PC-9 (cell line): ENCODE results near the gene DPF1.

Source experiments
- EZH2 ChIP-seq: fragments of 200-600 bp; sonication (generic); IDR thresholded peaks from 2 replicates; pipeline ENCODE4 v1.8.0; 2017; ENCODE audit warnings: antibody characterized with exemption, low read depth
- TF ChIP-seq, protein P1 (sequence below): fragments of 200-600 bp; sonication (generic); conservative IDR thresholded peaks from 2 replicates; pipeline ENCODE4 v1.6.1; 2017; ENCODE audit warnings: mixed run types, antibody characterized with exemption, mild to moderate bottlenecking, moderate library complexity

- TF ChIP-seq, protein P1, sequence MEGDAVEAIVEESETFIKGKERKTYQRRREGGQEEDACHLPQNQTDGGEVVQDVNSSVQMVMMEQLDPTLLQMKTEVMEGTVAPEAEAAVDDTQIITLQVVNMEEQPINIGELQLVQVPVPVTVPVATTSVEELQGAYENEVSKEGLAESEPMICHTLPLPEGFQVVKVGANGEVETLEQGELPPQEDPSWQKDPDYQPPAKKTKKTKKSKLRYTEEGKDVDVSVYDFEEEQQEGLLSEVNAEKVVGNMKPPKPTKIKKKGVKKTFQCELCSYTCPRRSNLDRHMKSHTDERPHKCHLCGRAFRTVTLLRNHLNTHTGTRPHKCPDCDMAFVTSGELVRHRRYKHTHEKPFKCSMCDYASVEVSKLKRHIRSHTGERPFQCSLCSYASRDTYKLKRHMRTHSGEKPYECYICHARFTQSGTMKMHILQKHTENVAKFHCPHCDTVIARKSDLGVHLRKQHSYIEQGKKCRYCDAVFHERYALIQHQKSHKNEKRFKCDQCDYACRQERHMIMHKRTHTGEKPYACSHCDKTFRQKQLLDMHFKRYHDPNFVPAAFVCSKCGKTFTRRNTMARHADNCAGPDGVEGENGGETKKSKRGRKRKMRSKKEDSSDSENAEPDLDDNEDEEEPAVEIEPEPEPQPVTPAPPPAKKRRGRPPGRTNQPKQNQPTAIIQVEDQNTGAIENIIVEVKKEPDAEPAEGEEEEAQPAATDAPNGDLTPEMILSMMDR, result no peak
- no peak for TF ChIP-seq EZH2
These were observed 61.4 kb downstream of the DPF1 start for GRCh38 chr19:38162632-38163031.
